Measurements from ENCODE around the gene SLC38A4.

DNA sequence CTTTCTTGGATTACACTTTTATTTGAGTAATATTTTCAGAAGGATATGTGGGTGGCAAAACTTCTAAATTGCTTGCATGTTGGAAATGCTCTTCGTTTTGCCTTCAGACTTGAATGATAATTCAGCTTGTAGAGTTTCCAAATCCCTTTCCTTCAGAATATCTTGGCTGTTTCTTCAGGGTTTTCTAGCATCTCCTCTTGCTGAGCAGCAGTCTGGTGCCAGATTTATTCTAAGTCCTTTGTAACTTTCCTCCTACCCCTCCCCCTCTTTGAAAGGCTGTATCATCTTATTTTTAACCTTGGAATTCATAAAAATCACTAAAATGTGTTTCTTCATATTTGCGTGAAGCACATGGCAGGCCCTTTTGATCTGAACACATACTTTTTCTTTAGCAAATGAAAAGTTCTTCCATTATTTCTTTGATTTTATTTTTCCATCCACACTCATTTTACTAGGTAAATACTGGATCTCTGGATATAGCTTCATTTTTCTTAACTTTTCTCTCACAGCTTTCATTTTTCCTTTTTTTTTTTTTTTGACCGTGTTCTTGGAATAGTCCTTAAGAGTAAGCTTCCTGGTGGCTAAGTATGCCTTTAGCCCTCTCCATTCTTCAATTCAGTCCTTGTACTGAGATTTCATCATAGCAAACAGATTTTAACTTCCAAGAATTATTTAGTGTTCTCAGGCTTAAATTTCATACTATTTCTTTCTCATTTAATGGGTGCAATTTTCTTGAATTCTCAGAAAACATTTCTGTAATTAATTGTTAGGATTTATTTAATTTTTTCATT, 102.0 kb downstream of the SLC38A4 start:
- TF ChIP-seq RAD21 (IDR thresholded peaks at IDR 0.05; ENCODE audit: low read depth) (no peak), NFIC (IDR thresholded peaks at IDR 0.05) (no peak), TEAD4 (IDR thresholded peaks at IDR 0.05) (no peak), YY1 (IDR thresholded peaks at IDR 0.05; ENCODE audit: low read depth) (no peak), EGR1 (IDR thresholded peaks at IDR 0.05) (no peak), EP300 (IDR thresholded peaks at IDR 0.05; ENCODE audit: borderline replicate concordance) (no peak), FOXM1 (IDR thresholded peaks at IDR 0.05; ENCODE audit: borderline replicate concordance, low read depth) (no peak), TAF1 (IDR thresholded peaks at IDR 0.05; ENCODE audit: low read depth) (no peak), CREB1 (IDR thresholded peaks at IDR 0.05; ENCODE audit: low read depth) (no peak)
- TF ChIP-seq, protein P1, sequence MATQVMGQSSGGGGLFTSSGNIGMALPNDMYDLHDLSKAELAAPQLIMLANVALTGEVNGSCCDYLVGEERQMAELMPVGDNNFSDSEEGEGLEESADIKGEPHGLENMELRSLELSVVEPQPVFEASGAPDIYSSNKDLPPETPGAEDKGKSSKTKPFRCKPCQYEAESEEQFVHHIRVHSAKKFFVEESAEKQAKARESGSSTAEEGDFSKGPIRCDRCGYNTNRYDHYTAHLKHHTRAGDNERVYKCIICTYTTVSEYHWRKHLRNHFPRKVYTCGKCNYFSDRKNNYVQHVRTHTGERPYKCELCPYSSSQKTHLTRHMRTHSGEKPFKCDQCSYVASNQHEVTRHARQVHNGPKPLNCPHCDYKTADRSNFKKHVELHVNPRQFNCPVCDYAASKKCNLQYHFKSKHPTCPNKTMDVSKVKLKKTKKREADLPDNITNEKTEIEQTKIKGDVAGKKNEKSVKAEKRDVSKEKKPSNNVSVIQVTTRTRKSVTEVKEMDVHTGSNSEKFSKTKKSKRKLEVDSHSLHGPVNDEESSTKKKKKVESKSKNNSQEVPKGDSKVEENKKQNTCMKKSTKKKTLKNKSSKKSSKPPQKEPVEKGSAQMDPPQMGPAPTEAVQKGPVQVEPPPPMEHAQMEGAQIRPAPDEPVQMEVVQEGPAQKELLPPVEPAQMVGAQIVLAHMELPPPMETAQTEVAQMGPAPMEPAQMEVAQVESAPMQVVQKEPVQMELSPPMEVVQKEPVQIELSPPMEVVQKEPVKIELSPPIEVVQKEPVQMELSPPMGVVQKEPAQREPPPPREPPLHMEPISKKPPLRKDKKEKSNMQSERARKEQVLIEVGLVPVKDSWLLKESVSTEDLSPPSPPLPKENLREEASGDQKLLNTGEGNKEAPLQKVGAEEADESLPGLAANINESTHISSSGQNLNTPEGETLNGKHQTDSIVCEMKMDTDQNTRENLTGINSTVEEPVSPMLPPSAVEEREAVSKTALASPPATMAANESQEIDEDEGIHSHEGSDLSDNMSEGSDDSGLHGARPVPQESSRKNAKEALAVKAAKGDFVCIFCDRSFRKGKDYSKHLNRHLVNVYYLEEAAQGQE (IDR thresholded peaks at IDR 0.05; ENCODE audit: low read depth): no peak
- TF ChIP-seq, protein P2, sequence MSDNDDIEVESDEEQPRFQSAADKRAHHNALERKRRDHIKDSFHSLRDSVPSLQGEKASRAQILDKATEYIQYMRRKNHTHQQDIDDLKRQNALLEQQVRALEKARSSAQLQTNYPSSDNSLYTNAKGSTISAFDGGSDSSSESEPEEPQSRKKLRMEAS (IDR thresholded peaks at IDR 0.05): no peak

All from Ishikawa (cell line).